Ishikawa (cell line): ENCODE data around the gene IL6R.

Source experiments
- CEBPB ChIP-seq: IDR thresholded peaks from 2 replicates; pipeline ENCODE4 v1.6.1; 2012
- CREB1 ChIP-seq: IDR thresholded peaks from 2 replicates; pipeline ENCODE4 v1.6.1; 2012; ENCODE audit warnings: low read depth
- EGR1 ChIP-seq: IDR thresholded peaks from 2 replicates; pipeline ENCODE4 v1.6.1; 2012
- EP300 ChIP-seq: IDR thresholded peaks from 2 replicates; pipeline ENCODE4 v1.6.1; 2012; ENCODE audit warnings: borderline replicate concordance
- FOXM1 ChIP-seq: IDR thresholded peaks from 2 replicates; pipeline ENCODE4 v1.6.1; 2012; ENCODE audit warnings: low read depth, borderline replicate concordance
- MAX ChIP-seq: IDR thresholded peaks from 2 replicates; pipeline ENCODE4 v1.6.1; 2012
- NFIC ChIP-seq: IDR thresholded peaks from 2 replicates; pipeline ENCODE4 v1.6.1; 2012
- RAD21 ChIP-seq: IDR thresholded peaks from 2 replicates; pipeline ENCODE4 v1.6.1; 2012; ENCODE audit warnings: low read depth
- REST ChIP-seq: IDR thresholded peaks from 2 replicates; pipeline ENCODE4 v1.6.1; 2012; ENCODE audit warnings: low read depth, mild to moderate bottlenecking
- TAF1 ChIP-seq: IDR thresholded peaks from 2 replicates; pipeline ENCODE4 v1.6.1; 2012; ENCODE audit warnings: low read depth, mild to moderate bottlenecking
- TCF12 ChIP-seq: IDR thresholded peaks from 2 replicates; pipeline ENCODE4 v1.6.1; 2012; ENCODE audit warnings: low read depth
- TEAD4 ChIP-seq: IDR thresholded peaks from 2 replicates; pipeline ENCODE4 v1.6.1; 2012
- USF1 ChIP-seq: IDR thresholded peaks from 2 replicates; pipeline ENCODE4 v1.6.1; 2012
- YY1 ChIP-seq: IDR thresholded peaks from 2 replicates; pipeline ENCODE4 v1.6.1; 2012; ENCODE audit warnings: low read depth
- ZBTB7A ChIP-seq: IDR thresholded peaks from 2 replicates; pipeline ENCODE4 v1.6.1; 2012; ENCODE audit warnings: low read depth

The IL6R gene

GRCh38 chr1:154492115-154492514 is 87.0 kb downstream of the IL6R start:
- no peak for TF ChIP-seq CEBPB
- no peak for TF ChIP-seq NFIC
- no peak for TF ChIP-seq EGR1
- TF ChIP-seq FOXM1 = no peak
- no peak for TF ChIP-seq RAD21
- no peak for TF ChIP-seq ZBTB7A
- TF ChIP-seq TEAD4 = no peak
- TF ChIP-seq YY1 = no peak

- no peak for TF ChIP-seq CEBPB
- TF ChIP-seq MAX = no peak
- no peak for TF ChIP-seq TCF12
- TF ChIP-seq EGR1 = no peak
- no peak for TF ChIP-seq RAD21
- TF ChIP-seq EP300 = no peak
- TF ChIP-seq YY1 = no peak
- TF ChIP-seq TEAD4 = no peak
Measured at GRCh38 chr1:154493276-154493675, 88.1 kb downstream of the IL6R start.

- TF ChIP-seq TAF1 (no peak), EP300 (no peak), EGR1 (no peak), YY1 (no peak), FOXM1 (no peak), CEBPB (no peak), TCF12 (no peak), RAD21 (no peak), REST (no peak), CREB1 (no peak), USF1 (no peak), TEAD4 (no peak), ZBTB7A (no peak), MAX (no peak), NFIC (no peak)
Measured at GRCh38 chr1:154495496-154496273, 90.5 kb downstream of the IL6R start.

GRCh38 chr1:154496383-154496782 is 91.2 kb downstream of the IL6R start:
- TF ChIP-seq FOXM1 (no peak), MAX (no peak), EP300 (no peak), RAD21 (no peak), TEAD4 (no peak), NFIC (no peak), ZBTB7A (no peak), CREB1 (no peak), EGR1 (no peak), TAF1 (no peak), USF1 (no peak), CEBPB (no peak), REST (no peak), YY1 (no peak), TCF12 (no peak)

- no peak for TF ChIP-seq TEAD4
- no peak for TF ChIP-seq EGR1
- no peak for TF ChIP-seq CEBPB
- no peak for TF ChIP-seq NFIC
- no peak for TF ChIP-seq ZBTB7A
- TF ChIP-seq TAF1 = no peak
- TF ChIP-seq EP300 = no peak
Measured at GRCh38 chr1:154497026-154497806, 92.1 kb downstream of the IL6R start.
